ENCODE results near the gene THAP8. TPM values are rescaled to one million over a fixed set of nuclear protein-coding genes. Genes with fewer than 3 reads are reported as not detected.

Gene THAP8, protein sequence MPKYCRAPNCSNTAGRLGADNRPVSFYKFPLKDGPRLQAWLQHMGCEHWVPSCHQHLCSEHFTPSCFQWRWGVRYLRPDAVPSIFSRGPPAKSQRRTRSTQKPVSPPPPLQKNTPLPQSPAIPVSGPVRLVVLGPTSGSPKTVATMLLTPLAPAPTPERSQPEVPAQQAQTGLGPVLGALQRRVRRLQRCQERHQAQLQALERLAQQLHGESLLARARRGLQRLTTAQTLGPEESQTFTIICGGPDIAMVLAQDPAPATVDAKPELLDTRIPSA
- total RNA-seq (1 to 10 TPM; 5.1 to 7.0 TPM), polyA plus RNA-seq (1 to 10 TPM; 4.0 to 8.6 TPM)

DNA sequence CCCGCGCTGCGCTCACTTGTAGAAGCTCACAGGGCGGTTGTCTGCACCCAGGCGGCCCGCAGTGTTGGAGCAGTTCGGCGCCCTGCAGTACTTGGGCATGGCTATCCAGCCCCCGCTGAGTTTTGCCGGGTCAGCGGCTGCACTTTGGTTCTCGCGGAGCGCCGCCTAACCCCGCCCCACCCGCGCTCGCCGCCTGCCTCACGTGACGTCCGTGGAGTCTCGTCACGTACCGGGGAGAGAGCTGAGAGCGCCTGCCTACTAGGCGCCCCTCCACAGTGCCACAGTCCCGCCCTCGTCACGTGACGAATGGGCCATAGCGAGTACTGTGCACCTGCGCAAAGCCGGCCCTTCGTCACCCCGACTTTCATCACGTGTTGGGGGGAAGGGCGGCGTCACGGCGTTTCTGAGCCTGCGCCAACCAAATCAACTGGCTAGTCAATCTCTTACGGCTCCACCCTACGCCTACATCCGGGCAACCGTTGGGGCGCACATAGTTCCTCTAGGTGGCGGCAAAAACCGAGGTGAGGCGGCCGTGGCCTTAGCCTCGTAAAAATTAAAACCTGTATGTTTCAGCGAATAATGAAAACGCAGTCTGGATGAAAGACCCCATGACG lies at the start of gene THAP8:
THAP8 (minus strand) TSS at position 167 of the 614 bp plus-strand sequence; CDS start at position 99, 68 bp downstream.
- POLR2A ChIA-PET (ENCODE audit: partially characterized antibody), result interaction anchor here (0.5 to 2.6 kb wide), 23 partner anchors 10 to 309 kb away, joined by 3 to 30 read pairs (median 4); partner anchors contain the start of genes ALKBH6, APLP1, CAPNS1 and POLR2I
- H3K36me3 Mint-ChIP-seq, result peaks cover 0 to 7% of the 10 kb centered on the region in 2 donors

DNA sequence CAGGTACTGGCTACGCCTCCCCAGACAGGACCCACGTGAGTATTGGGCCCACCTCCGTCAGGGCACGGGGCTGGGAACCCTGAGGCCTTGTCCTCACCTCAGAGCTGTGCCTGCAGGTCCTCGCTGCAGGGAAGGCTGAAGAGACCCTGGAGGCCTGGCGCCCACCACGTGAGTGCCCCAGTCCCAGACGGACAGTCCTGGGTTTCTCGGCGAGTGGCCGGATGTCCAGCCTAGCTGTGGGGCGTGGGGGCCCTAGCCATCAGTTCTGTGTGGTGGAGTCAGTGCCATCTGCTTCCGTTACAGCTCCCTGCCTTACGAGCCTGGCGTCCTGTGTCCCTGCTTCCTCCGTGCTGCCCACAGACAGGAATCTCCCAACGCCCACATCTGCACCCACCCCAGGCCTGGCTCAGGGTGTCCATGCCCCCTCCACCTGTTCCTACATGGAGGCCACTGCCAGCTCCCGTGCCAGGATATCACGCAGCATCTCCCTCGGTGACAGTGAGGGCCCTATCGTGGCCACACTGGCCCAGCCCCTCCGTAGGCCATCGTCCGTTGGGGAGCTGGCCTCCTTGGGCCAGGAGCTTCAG lies 49.0 kb upstream of the THAP8 start:
- Histone ChIP-seq H3K27ac (ENCODE audit: low read depth, low read length) (no peak overlapping the region), H3K9me3 (ENCODE audit: control insufficient read depth in 1 of 2, low read length in 2 of 2) (no peaks in the 10 kb centered on the region), H3K36me3 (ENCODE audit: insufficient read depth, low read length) (no peaks in the 10 kb centered on the region), H3K27me3 (ENCODE audit: insufficient read depth, low read length) (no peaks in the 10 kb centered on the region), H3K4me1 (ENCODE audit: insufficient read depth, low read length) (no peaks in the 10 kb centered on the region), H3K4me3 (ENCODE audit: low read length in 2 of 2) (no peak overlapping the region)
- Mint-ChIP-seq H3K9me3 (peaks cover 0 to 1% (median 0%) of the 10 kb centered on the region in 8 donors), H3K36me3 (peaks cover 0 to 3% of the 10 kb centered on the region in 2 donors), H3K27ac (no peak overlapping the region), H3K4me1 (no peaks in the 10 kb centered on the region), H3K4me3 (no peak overlapping the region), H3K27me3 (no peaks in the 10 kb centered on the region)
- ChIA-PET POLR2A (ENCODE audit: partially characterized antibody) (interaction anchor here (0.7 to 1.3 kb wide), 2 partner anchors 12 to 89 kb away, joined by 3 to 4 read pairs; partner anchors contain the start of genes ALKBH6 and POLR2I), CTCF (ENCODE audit: partially characterized antibody) (no interaction called here)
- DNase-seq, result no peak
- intact Hi-C loops (cut with micrococcal nuclease), result no loop called here

More for the DNA sequence above, at the start of gene THAP8:
- Mint-ChIP-seq H3K4me3 (peak within 1 kb of the TSS; percentile 96 to 100 (median 99)), H3K27me3 (no peaks in the 10 kb centered on the region), H3K27ac (peak within 1 kb of the TSS; percentile 98 to 99 (median 98)), H3K4me1 (peaks cover 16 to 41% (median 21%) of the 10 kb centered on the region in 4 donors), H3K9me3 (no peaks in the 10 kb centered on the region)
- Histone ChIP-seq H3K9me3 (ENCODE audit: control insufficient read depth in 1 of 2, low read length in 2 of 2) (no peaks in the 10 kb centered on the region), H3K27me3 (ENCODE audit: insufficient read depth, low read length) (no peaks in the 10 kb centered on the region), H3K36me3 (ENCODE audit: insufficient read depth, low read length) (peaks cover 4% of the 10 kb centered on the region), H3K4me3 (ENCODE audit: low read length in 2 of 2) (peak within 1 kb of the TSS; percentile 79 to 93), H3K4me1 (ENCODE audit: insufficient read depth, low read length) (peaks cover 11% of the 10 kb centered on the region), H3K27ac (ENCODE audit: low read depth, low read length) (peak within 1 kb of the TSS; percentile 78)
- intact Hi-C loops (cut with micrococcal nuclease), result loop anchor here (1.0 kb wide), 8 partner anchors 40 to 337 kb away; partner anchors contain the start of genes ALKBH6, PSENEN, SDHAF1 and TBCB
- CTCF ChIA-PET (ENCODE audit: partially characterized antibody), result interaction anchor here (0.8 to 1.9 kb wide), 8 partner anchors 40 to 172 kb away, joined by 3 to 11 read pairs (median 4); partner anchors contain the start of genes ALKBH6 and POLR2I
- peak; percentile 99 to 100 (median 100) for DNase-seq

DNA sequence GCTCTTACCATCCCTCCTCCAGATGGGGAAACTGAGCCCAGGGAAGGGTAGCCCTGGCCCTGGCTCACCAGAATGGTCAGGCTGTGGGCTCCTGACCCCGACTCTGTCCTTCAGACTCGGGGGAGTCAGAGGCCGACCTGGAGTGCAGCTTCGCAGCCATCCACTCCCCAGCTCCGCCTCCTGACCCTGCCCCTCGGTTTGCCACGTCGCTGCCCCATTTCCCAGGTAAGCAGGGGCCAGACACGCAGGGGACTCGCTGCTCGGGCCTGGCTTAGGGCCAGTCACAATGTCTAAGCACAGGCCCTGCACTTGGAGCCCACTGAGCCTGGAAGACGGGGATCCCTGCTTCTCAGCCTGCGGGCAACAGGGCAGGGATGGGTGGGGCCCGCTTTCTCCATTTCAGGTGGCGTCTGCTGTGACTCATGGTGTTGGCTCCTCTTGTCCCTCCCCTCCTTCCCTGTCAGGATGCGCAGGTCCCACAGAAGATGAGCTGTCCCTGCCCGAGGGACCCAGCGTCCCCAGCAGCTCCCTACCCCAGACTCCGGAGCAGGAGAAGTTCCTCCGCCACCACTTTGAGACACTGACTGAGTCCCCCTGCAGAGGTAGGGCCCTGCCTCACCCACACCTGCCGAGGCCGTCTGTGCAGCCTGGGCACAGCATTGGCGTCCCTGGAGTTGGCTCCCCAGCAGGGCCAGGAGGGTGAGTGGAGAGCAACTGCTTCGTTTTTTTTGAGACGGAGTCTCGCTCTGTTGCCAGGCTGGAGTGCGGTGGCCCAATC lies 47.7 kb upstream of the THAP8 start:
- no peaks in the 10 kb centered on the region for H3K27me3 ChIP-seq (ENCODE audit: insufficient read depth, low read length)
- no peaks in the 10 kb centered on the region for H3K27me3 Mint-ChIP-seq
- H3K36me3 ChIP-seq (ENCODE audit: insufficient read depth, low read length), result no peaks in the 10 kb centered on the region
- no peak for DNase-seq
- intact Hi-C loops (cut with micrococcal nuclease), result no loop called here
- H3K36me3 Mint-ChIP-seq, result peaks cover 0 to 3% of the 10 kb centered on the region in 2 donors
- peaks cover 0 to 1% (median 0%) of the 10 kb centered on the region in 8 donors for H3K9me3 Mint-ChIP-seq
- no peak overlapping the region for H3K27ac ChIP-seq (ENCODE audit: low read depth, low read length)
- H3K27ac Mint-ChIP-seq, result no peak overlapping the region
- no peaks in the 10 kb centered on the region for H3K9me3 ChIP-seq (ENCODE audit: control insufficient read depth in 1 of 2, low read length in 2 of 2)
- POLR2A ChIA-PET (ENCODE audit: partially characterized antibody), result interaction anchor here (1.3 kb wide), 1 partner anchor 13 kb away, joined by 4 read pairs; the partner anchor contains the start of gene POLR2I
- no peaks in the 10 kb centered on the region for H3K4me1 Mint-ChIP-seq
- no peak overlapping the region for H3K4me3 ChIP-seq (ENCODE audit: low read length in 2 of 2)
- no peak overlapping the region for H3K4me3 Mint-ChIP-seq
- H3K4me1 ChIP-seq (ENCODE audit: insufficient read depth, low read length), result no peaks in the 10 kb centered on the region
- CTCF ChIA-PET (ENCODE audit: partially characterized antibody), result no interaction called here

DNA sequence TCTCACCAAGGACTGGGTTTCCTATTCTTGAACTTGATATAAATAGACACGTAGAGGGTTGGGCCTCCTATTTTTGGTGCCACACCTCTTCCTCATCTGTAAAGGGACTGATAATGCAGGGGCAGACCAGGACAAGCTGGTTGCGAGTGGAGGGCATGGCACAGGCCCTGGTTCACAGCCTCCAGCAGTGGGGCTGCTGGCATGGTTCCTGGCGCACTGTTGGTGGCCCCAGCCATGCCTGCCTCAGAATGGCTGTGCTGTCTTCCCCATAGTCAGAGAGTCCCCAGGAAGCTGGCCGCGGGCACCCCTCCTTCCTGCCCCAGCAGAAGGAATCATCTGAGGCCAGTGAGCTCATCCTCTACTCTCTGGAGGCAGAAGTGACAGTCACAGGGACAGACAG lies 46.4 kb upstream of the THAP8 start:
- Histone ChIP-seq H3K36me3 (ENCODE audit: insufficient read depth, low read length) (no peaks in the 10 kb centered on the region), H3K4me3 (ENCODE audit: low read length in 2 of 2) (no peak overlapping the region), H3K4me1 (ENCODE audit: insufficient read depth, low read length) (no peaks in the 10 kb centered on the region), H3K9me3 (ENCODE audit: control insufficient read depth in 1 of 2, low read length in 2 of 2) (no peaks in the 10 kb centered on the region), H3K27me3 (ENCODE audit: insufficient read depth, low read length) (no peaks in the 10 kb centered on the region), H3K27ac (ENCODE audit: low read depth, low read length) (no peak overlapping the region)
- intact Hi-C loops (cut with micrococcal nuclease), result no loop called here
- Mint-ChIP-seq H3K4me1 (no peaks in the 10 kb centered on the region), H3K36me3 (no peaks in the 10 kb centered on the region), H3K27ac (peak overlapping the region in 1 of 7 donors; percentile 23), H3K9me3 (peaks cover 0 to 1% (median 0%) of the 10 kb centered on the region in 8 donors), H3K4me3 (no peak overlapping the region), H3K27me3 (no peaks in the 10 kb centered on the region)
- CTCF ChIA-PET (ENCODE audit: partially characterized antibody), result no interaction called here
- no peak for DNase-seq
- POLR2A ChIA-PET (ENCODE audit: partially characterized antibody), result no interaction called here

DNA sequence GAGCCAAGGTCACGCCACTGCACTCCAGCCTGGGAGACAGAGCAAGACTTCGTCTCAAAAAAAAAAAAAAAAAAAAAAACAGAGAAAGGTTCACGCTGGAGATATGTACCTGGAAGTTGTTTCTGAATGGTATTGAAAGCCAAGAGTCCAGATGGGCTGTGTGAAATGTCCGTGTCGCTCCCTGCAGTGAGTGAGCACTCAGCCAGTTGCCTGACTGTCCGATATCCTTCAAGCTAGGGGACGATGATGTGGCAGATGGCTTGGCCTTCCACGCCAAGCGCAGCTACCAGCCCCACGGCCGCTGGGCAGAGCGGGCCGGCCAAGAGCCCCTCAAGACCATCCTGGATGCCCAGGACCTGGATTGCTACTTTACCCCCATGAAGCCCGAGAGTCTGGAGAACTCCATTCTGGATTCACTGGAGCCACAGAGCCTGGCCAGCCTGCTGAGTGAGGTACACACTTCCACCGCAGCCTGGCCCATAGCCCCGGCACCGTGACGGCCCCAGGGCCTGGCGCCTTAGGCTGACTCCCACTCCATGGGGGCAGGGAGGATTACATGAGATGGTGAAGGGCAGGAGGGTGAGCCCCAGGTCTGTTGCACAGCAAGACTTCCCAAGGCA lies 45.2 kb upstream of the THAP8 start:
- no peaks in the 10 kb centered on the region for H3K36me3 ChIP-seq (ENCODE audit: insufficient read depth, low read length)
- H3K9me3 ChIP-seq (ENCODE audit: control insufficient read depth in 1 of 2, low read length in 2 of 2), result no peaks in the 10 kb centered on the region
- Mint-ChIP-seq H3K27ac (peak overlapping the region in 1 of 7 donors; percentile 36), H3K4me3 (no peak overlapping the region), H3K4me1 (no peaks in the 10 kb centered on the region), H3K36me3 (no peaks in the 10 kb centered on the region), H3K27me3 (no peaks in the 10 kb centered on the region), H3K9me3 (peaks cover 0 to 1% (median 0%) of the 10 kb centered on the region in 8 donors)
- DNase-seq, result no peak
- no peak overlapping the region for H3K27ac ChIP-seq (ENCODE audit: low read depth, low read length)
- POLR2A ChIA-PET (ENCODE audit: partially characterized antibody), result no interaction called here
- CTCF ChIA-PET (ENCODE audit: partially characterized antibody), result no interaction called here
- no peaks in the 10 kb centered on the region for H3K27me3 ChIP-seq (ENCODE audit: insufficient read depth, low read length)
- intact Hi-C loops (cut with micrococcal nuclease), result no loop called here
- no peaks in the 10 kb centered on the region for H3K4me1 ChIP-seq (ENCODE audit: insufficient read depth, low read length)
- H3K4me3 ChIP-seq (ENCODE audit: low read length in 2 of 2), result no peak overlapping the region

DNA sequence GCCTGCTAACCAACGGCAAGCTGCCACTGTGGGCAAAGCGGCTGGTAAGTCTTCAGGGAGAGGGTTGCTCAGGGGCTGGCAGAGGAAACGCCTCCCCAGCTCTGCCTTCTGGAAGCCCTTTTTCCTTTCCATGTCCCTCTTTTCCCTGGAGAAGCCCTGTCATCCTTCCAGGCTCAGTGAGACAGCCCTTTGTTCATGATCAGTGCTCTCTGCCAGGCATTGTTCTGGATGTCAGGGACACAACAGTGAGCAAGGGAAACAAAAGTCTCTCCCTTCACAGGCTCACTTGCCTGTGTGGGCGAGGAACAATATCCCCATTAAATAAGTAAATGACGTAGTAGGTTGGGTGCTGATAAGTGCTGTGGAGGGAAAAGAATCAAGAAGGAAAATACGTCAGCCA lies 43.0 kb upstream of the THAP8 start:
- no peaks in the 10 kb centered on the region for H3K27me3 Mint-ChIP-seq
- CTCF ChIA-PET (ENCODE audit: partially characterized antibody), result no interaction called here
- H3K4me1 ChIP-seq (ENCODE audit: insufficient read depth, low read length), result peaks cover 3% of the 10 kb centered on the region
- DNase-seq, result no peak
- no peaks in the 10 kb centered on the region for H3K36me3 ChIP-seq (ENCODE audit: insufficient read depth, low read length)
- POLR2A ChIA-PET (ENCODE audit: partially characterized antibody), result no interaction called here
- H3K4me3 ChIP-seq (ENCODE audit: low read length in 2 of 2), result no peak overlapping the region
- H3K4me3 Mint-ChIP-seq, result no peak overlapping the region
- intact Hi-C loops (cut with micrococcal nuclease), result no loop called here
- H3K36me3 Mint-ChIP-seq, result no peaks in the 10 kb centered on the region
- peaks cover 0 to 14% (median 5%) of the 10 kb centered on the region in 4 donors for H3K4me1 Mint-ChIP-seq
- no peak overlapping the region for H3K27ac ChIP-seq (ENCODE audit: low read depth, low read length)
- H3K9me3 Mint-ChIP-seq, result peaks cover 0 to 1% (median 0%) of the 10 kb centered on the region in 8 donors
- H3K9me3 ChIP-seq (ENCODE audit: control insufficient read depth in 1 of 2, low read length in 2 of 2), result no peaks in the 10 kb centered on the region
- H3K27ac Mint-ChIP-seq, result peak overlapping the region in 3 of 7 donors; percentile 14 to 55 (median 43)
- no peaks in the 10 kb centered on the region for H3K27me3 ChIP-seq (ENCODE audit: insufficient read depth, low read length)

Measured in CD4-positive, alpha-beta memory T cell (primary cell).